Lung (tissue), 12 donors: ENCODE results near the gene PADI4. TPM values are rescaled to one million over a fixed set of nuclear protein-coding genes. Genes with fewer than 3 reads are reported as not detected.

ENCODE experiments used
- ATAC-seq: fragments of 200-7000 bp; cut with Tn5 transposase; one replicate; pipeline ENCODE4 v1.9.1; 2020; ENCODE audit warnings: moderate number of reproducible peaks; ENCODE audit not compliant: insufficient read depth, low FRiP score
- DNase-seq, 3 donors: peaks; one replicate each; pipeline ENCODE4 v3.0.0-alpha.2; 2013 to 2017
- H3K27ac ChIP-seq, 2 donors: one replicate each; pipeline ENCODE4 v1.5.1; 2013; ENCODE audit warnings: mild to moderate bottlenecking in 2 of 2, moderate library complexity in 2 of 2, control low read depth in 1 of 2, inconsistent platforms in 1 of 2, low read depth in 1 of 2, low read length in 1 of 2
- H3K27me3 ChIP-seq, 3 donors: one replicate each; pipeline ENCODE4 v1.5.1; 2013; ENCODE audit warnings: low read length in 2 of 3; ENCODE audit not compliant: control insufficient read depth in 3 of 3, insufficient read depth in 3 of 3
- H3K36me3 ChIP-seq, 4 donors: one replicate each; pipeline ENCODE4 v1.5.1; 2013; ENCODE audit warnings: low read length in 4 of 4, mild to moderate bottlenecking in 1 of 4, moderate library complexity in 1 of 4; ENCODE audit not compliant: control insufficient read depth in 4 of 4, insufficient read depth in 4 of 4
- H3K4me1 ChIP-seq, 5 donors: one replicate each; pipeline ENCODE4 v1.5.1; 2013; ENCODE audit warnings: low read length in 5 of 5, mild to moderate bottlenecking in 2 of 5, moderate library complexity in 1 of 5; ENCODE audit not compliant: control insufficient read depth in 5 of 5, insufficient read depth in 5 of 5
- H3K4me3 ChIP-seq: one replicate; pipeline ENCODE4 v1.5.1; 2013; ENCODE audit warnings: mild to moderate bottlenecking, control low read depth, moderate library complexity
- H3K9ac ChIP-seq, 2 donors: one replicate each; pipeline ENCODE4 v1.5.1; 2013; ENCODE audit warnings: low read length in 2 of 2, control low read depth in 1 of 2; ENCODE audit not compliant: insufficient read depth in 1 of 2
- H3K9me3 ChIP-seq, 4 donors: one replicate each; pipeline ENCODE4 v1.5.1; 2013; ENCODE audit warnings: low read length in 3 of 4, mild to moderate bottlenecking in 1 of 4, moderate library complexity in 1 of 4; ENCODE audit not compliant: control insufficient read depth in 4 of 4, insufficient read depth in 3 of 4
- WGBS, 2 donors: extraction: QIAGEN DNeasy Blood & Tissue Kit; methylation state at CpG; one replicate each; pipeline ENCODE4 v1.1.7; 2013; 5-methylcytosine and 5-hydroxymethylcytosine counted together
- polyA plus RNA-seq, 2 donors: library from polyadenylated mRNA; stranded (reverse); fragments of 200-250 nt; gene quantifications; one replicate each; pipeline ENCODE4 v1.2.1, GENCODE V29; 2013
- total RNA-seq, 2 donors: library from RNA; depleted of rRNA in 1 of 2; stranded (reverse); fragments of >200 nt in 1 of 2; gene quantifications; one replicate each; pipeline ENCODE4 v1.2.1, GENCODE V29; 2014 to 2021
- TF ChIP-seq, protein P1 (sequence below): IDR thresholded peaks from 2 replicates; pipeline ENCODE4 v1.5.1; 2012; ENCODE audit warnings: mild to moderate bottlenecking; ENCODE audit errors: control extremely low read depth, extremely low read depth
- donor health status: control.
- donor health status: control.
- donor health status: Bipolar disorder and iron deficiency.
- donor health status: healthy.
- donor health status: DM: yes; HTN: yes; CAD: no.

PADI4 gene
- total and polyA plus RNA-seq, 4 donors = 1.7 to 22.5 (median 14.2) TPM

DNA sequence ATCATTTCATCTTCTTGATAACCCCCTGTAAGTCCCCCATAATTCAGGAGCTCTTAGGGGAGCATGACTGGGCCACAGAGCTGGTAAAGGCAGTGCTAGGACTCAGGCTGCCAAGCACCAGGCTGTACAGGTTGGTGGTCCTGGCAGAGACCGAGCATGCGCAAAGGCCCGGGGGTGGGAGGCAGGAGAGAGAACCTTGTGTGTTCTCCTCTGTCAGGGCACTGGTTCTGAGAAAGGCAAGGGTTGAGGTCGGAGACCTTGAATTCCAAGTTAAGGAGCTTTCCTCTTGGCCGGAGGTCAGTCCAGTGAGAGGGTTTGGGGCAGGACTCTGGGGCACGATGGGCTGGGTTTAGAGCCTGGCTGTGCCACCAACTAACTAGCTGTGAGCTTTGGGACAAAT is 35.9 kb upstream of the PADI4 start:
- no peak overlapping the region for H3K4me3 ChIP-seq
- DNase-seq (no peak), ATAC-seq (no peak)
- H3K36me3 ChIP-seq = no peaks in the 10 kb centered on the region
- no peak overlapping the region for H3K27ac ChIP-seq
- H3K27me3 ChIP-seq = no peaks in the 10 kb centered on the region
- 86 to 94% methylated on average over 6 of the region's 6 CpGs for WGBS, 2 donors
- no peak overlapping the region for H3K9ac ChIP-seq
- no peaks in the 10 kb centered on the region for H3K4me1 ChIP-seq
- TF ChIP-seq, protein P1, sequence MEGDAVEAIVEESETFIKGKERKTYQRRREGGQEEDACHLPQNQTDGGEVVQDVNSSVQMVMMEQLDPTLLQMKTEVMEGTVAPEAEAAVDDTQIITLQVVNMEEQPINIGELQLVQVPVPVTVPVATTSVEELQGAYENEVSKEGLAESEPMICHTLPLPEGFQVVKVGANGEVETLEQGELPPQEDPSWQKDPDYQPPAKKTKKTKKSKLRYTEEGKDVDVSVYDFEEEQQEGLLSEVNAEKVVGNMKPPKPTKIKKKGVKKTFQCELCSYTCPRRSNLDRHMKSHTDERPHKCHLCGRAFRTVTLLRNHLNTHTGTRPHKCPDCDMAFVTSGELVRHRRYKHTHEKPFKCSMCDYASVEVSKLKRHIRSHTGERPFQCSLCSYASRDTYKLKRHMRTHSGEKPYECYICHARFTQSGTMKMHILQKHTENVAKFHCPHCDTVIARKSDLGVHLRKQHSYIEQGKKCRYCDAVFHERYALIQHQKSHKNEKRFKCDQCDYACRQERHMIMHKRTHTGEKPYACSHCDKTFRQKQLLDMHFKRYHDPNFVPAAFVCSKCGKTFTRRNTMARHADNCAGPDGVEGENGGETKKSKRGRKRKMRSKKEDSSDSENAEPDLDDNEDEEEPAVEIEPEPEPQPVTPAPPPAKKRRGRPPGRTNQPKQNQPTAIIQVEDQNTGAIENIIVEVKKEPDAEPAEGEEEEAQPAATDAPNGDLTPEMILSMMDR = no peak
- H3K9me3 ChIP-seq = no peaks in the 10 kb centered on the region

DNA sequence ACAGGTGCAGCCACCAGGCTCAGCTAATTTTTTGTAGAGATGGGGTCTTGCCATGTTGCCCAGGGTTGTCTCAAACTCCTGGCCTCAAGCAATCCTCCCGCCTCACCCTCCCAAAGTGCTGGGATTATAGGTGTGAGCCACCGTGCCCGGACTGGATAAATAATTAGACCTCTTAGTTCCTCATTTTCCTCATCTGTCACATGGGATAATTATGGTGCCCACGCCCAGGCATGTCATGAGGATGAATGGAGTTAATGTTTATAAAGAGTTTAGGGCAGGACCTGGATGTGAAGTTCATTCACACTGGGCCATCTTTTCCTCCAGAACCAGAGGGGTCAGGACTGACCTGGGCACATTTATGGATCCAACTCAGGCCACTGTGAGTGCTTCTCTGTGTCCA is 35.4 kb upstream of the PADI4 start:
- Histone ChIP-seq H3K27ac (no peak overlapping the region), H3K4me3 (no peak overlapping the region), H3K36me3 (no peaks in the 10 kb centered on the region), H3K4me1 (no peaks in the 10 kb centered on the region), H3K9ac (no peak overlapping the region), H3K27me3 (no peaks in the 10 kb centered on the region), H3K9me3 (no peaks in the 10 kb centered on the region)
- TF ChIP-seq, protein P1 = no peak
- DNase-seq = no peak
- no peak for ATAC-seq
- WGBS, 2 donors = 49 to 54% methylated on average over 4 of the region's 4 CpGs

DNA sequence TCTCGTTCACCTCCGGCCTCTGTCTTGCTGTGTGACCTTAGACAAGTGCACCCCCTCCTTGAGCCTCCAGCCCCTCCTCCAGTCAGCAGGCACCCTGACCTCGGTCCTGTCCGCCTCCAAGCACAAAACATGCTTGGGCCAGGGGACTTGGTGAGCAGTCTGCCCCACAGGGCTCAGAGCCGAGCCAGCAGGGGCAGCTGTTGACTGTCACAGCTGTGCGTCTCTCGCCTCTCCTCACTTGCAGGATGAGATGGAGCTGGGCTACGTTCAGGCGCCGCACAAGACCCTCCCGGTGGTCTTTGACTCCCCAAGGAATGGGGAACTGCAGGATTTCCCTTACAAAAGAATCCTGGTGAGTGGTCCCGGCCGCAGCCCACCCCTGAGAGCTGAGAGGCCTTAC is 34.9 kb upstream of the PADI4 start:
- TF ChIP-seq, protein P1 = no peak
- no peaks in the 10 kb centered on the region for H3K36me3 ChIP-seq
- no peak overlapping the region for H3K4me3 ChIP-seq
- H3K9ac ChIP-seq = no peak overlapping the region
- no peak overlapping the region for H3K27ac ChIP-seq
- no peaks in the 10 kb centered on the region for H3K27me3 ChIP-seq
- DNase-seq (no peak), ATAC-seq (no peak)
- WGBS, 2 donors = 69 to 80% methylated on average over 13 of the region's 13 CpGs
- no peaks in the 10 kb centered on the region for H3K9me3 ChIP-seq
- no peaks in the 10 kb centered on the region for H3K4me1 ChIP-seq
